ENCODE results near the gene KDM3A.

KDM3A gene

DNA sequence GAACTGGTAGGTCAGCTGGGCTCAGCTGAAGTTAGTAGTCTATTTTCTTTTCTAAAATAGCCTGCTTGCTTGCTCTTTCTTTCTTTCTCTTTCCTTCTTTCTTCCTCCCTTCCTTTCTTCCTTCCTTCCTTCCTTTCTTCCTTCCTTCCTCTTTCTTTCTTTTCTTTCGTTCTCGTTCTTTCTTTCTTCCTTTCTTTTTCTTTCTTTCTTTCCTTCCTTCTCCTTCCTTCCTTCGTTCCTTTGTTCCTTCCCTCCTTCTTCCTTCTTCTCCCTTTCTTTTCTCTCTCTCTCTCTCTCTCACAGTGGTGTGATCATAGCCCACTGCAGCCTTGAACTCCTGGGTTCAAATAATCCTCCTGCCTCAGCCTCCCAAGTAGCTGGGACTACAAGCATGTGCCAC, 29.2 kb upstream of the KDM3A start:
- Histone ChIP-seq H3K27me3 (ENCODE audit: control insufficient read depth in 1 of 2, insufficient read depth in 2 of 2, low read length in 2 of 2) (no peaks in the 10 kb centered on the region), H3K4me1 (ENCODE audit: control insufficient read depth in 1 of 2, insufficient read depth in 2 of 2, low read length in 2 of 2) (no peaks in the 10 kb centered on the region), H3K9me3 (ENCODE audit: control insufficient read depth in 1 of 2, low read length in 2 of 2) (no peaks in the 10 kb centered on the region), H3K9ac (ENCODE audit: low read depth in 1 of 2, low read length in 2 of 2) (no peak overlapping the region), H3K4me3 (ENCODE audit: low read depth in 1 of 2, low read length in 2 of 2) (no peak overlapping the region), H3K27ac (ENCODE audit: low read depth, low read length) (no peak overlapping the region), H3K36me3 (ENCODE audit: control insufficient read depth in 1 of 2, insufficient read depth in 2 of 2, low read length in 2 of 2) (no peaks in the 10 kb centered on the region)

DNA sequence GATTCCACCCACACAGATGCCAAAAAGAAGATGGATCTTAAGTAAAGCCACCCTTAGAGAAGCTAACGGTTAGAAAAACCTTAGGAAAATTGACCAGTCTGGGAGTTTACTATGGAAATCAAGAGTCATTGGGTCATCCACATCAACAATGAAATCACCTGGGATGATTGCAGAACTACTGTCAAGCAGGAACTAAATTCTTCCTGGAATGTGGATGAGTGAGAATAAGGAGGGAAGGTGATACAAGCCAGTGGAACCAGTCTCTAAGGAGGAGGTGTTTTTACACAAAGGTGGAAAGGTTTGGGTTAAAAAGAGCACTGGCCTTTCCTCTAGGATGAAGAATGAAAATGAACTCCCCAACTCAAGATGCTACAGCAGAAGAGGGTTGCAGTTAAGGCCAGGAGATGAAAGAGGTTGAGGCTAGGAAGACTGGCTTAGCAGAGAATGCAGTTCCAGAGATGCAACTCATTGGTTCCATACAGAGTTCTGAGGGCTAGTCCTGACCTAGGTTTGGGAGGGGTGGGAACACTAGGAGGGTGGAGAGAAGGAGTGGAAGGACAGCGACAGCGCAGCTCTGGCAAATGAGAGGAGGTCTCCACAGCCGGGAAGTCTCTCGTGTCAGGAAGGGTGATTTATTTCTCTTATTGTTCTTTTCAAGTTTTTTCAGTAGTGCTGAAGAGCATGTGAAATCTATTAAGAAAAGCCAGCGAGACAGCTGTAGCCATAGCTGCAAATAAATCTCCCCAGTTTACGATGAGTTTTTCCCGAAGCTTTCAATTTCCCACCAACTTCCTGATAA, 27.7 kb upstream of the KDM3A start:
- Histone ChIP-seq H3K36me3 (ENCODE audit: control insufficient read depth in 1 of 2, insufficient read depth in 2 of 2, low read length in 2 of 2) (no peaks in the 10 kb centered on the region), H3K9ac (ENCODE audit: low read depth in 1 of 2, low read length in 2 of 2) (no peak overlapping the region), H3K27me3 (ENCODE audit: control insufficient read depth in 1 of 2, insufficient read depth in 2 of 2, low read length in 2 of 2) (no peaks in the 10 kb centered on the region), H3K4me3 (ENCODE audit: low read depth in 1 of 2, low read length in 2 of 2) (no peak overlapping the region), H3K27ac (ENCODE audit: low read depth, low read length) (no peak overlapping the region), H3K4me1 (ENCODE audit: control insufficient read depth in 1 of 2, insufficient read depth in 2 of 2, low read length in 2 of 2) (no peaks in the 10 kb centered on the region), H3K9me3 (ENCODE audit: control insufficient read depth in 1 of 2, low read length in 2 of 2) (no peaks in the 10 kb centered on the region)

DNA sequence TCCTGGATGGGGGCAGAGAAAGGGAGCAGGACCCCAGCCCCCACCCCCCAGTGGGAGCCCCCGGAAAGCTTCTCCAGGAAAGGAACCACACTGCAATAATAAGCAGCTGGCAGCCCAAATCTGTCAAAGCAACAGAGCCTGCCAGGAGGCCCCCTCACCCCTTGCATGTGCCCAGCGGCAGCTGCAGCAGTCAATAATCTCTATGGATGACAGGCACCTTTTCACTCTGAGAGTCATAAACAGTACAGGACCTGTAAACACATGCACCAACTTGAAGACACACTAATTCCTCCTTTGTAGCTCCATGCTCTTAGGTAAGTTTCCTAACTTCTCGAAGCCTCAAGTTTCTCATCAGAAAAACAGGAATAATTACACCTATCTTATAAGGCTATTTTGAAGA, 26.2 kb upstream of the KDM3A start:
- Histone ChIP-seq H3K9ac (ENCODE audit: low read depth in 1 of 2, low read length in 2 of 2) (no peak overlapping the region), H3K9me3 (ENCODE audit: control insufficient read depth in 1 of 2, low read length in 2 of 2) (no peaks in the 10 kb centered on the region), H3K4me3 (ENCODE audit: low read depth in 1 of 2, low read length in 2 of 2) (no peak overlapping the region), H3K4me1 (ENCODE audit: control insufficient read depth in 1 of 2, insufficient read depth in 2 of 2, low read length in 2 of 2) (no peaks in the 10 kb centered on the region), H3K27me3 (ENCODE audit: control insufficient read depth in 1 of 2, insufficient read depth in 2 of 2, low read length in 2 of 2) (no peaks in the 10 kb centered on the region), H3K27ac (ENCODE audit: low read depth, low read length) (no peak overlapping the region), H3K36me3 (ENCODE audit: control insufficient read depth in 1 of 2, insufficient read depth in 2 of 2, low read length in 2 of 2) (no peaks in the 10 kb centered on the region)

DNA sequence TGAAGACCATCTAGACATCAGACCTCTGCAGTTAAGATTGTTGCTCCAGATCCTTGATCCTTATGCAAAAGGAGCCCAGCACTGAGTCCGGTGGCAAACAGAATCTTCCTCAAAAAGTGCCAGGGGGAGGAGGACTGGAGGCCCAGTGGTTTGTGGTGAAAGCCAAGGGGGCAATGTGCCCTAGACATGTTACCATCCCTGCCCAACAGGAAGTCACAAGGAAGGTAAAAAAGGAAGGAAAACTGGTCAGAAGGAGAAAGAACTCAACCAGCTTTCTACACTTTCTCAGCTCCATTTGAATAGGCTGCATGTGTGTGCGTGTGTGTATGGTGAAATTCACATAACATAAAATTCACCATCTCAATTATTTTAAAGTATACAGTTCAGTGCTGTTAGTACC, 25.0 kb upstream of the KDM3A start:
- Histone ChIP-seq H3K9me3 (ENCODE audit: control insufficient read depth in 1 of 2, low read length in 2 of 2) (no peaks in the 10 kb centered on the region), H3K27ac (ENCODE audit: low read depth, low read length) (no peak overlapping the region), H3K4me3 (ENCODE audit: low read depth in 1 of 2, low read length in 2 of 2) (no peak overlapping the region), H3K36me3 (ENCODE audit: control insufficient read depth in 1 of 2, insufficient read depth in 2 of 2, low read length in 2 of 2) (no peaks in the 10 kb centered on the region), H3K27me3 (ENCODE audit: control insufficient read depth in 1 of 2, insufficient read depth in 2 of 2, low read length in 2 of 2) (no peaks in the 10 kb centered on the region), H3K4me1 (ENCODE audit: control insufficient read depth in 1 of 2, insufficient read depth in 2 of 2, low read length in 2 of 2) (no peaks in the 10 kb centered on the region), H3K9ac (ENCODE audit: low read depth in 1 of 2, low read length in 2 of 2) (no peak overlapping the region)

DNA sequence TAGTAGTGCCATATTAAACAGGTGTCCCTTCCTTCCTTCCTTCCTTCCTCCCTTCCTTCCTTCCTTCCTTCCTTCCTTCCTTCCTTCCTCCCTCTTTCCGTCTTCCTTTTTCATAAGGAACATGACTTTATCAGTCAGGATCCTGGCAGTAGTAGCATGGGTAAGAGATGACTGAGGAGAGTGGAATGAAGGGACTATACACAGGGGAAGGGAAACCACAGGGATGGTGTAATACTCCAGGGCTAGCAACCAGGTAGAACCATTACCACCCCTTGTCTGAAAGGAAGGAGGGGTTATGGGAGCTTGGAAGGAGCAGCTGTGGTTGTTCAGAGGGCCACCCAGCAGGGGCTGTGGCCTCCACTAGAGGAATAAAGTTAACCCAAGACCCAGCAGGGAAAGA, 23.2 kb upstream of the KDM3A start:
- Histone ChIP-seq H3K9me3 (ENCODE audit: control insufficient read depth in 1 of 2, low read length in 2 of 2) (peaks cover 0 to 2% of the 10 kb centered on the region in 2 donors), H3K4me1 (ENCODE audit: control insufficient read depth in 1 of 2, insufficient read depth in 2 of 2, low read length in 2 of 2) (no peaks in the 10 kb centered on the region), H3K27me3 (ENCODE audit: control insufficient read depth in 1 of 2, insufficient read depth in 2 of 2, low read length in 2 of 2) (no peaks in the 10 kb centered on the region), H3K4me3 (ENCODE audit: low read depth in 1 of 2, low read length in 2 of 2) (no peak overlapping the region), H3K27ac (ENCODE audit: low read depth, low read length) (no peak overlapping the region), H3K36me3 (ENCODE audit: control insufficient read depth in 1 of 2, insufficient read depth in 2 of 2, low read length in 2 of 2) (no peaks in the 10 kb centered on the region), H3K9ac (ENCODE audit: low read depth in 1 of 2, low read length in 2 of 2) (no peak overlapping the region)

DNA sequence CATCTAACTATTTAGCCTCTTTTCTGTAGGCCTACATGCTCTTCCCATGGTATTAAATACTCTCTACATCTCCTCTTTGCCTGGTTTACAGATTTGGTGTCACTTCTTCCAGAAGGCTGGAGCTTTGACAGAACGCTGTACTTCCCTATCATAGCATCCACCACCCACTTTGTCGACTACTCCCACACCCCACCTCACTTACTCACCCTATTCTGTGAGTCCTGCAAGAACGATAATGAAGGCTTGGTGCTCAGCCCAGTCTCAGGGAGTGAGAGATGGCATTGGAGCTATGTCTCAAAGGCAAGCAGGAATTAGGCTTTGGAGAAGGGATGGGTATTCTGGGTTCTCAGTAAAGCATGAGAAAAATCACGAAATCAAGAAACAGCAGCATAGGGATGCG, 20.3 kb upstream of the KDM3A start:
- no peak overlapping the region for H3K4me3 ChIP-seq (ENCODE audit: low read depth in 1 of 2, low read length in 2 of 2)
- no peaks in the 10 kb centered on the region for H3K36me3 ChIP-seq (ENCODE audit: control insufficient read depth in 1 of 2, insufficient read depth in 2 of 2, low read length in 2 of 2)
- H3K9me3 ChIP-seq (ENCODE audit: control insufficient read depth in 1 of 2, low read length in 2 of 2) = peaks cover 0 to 4% of the 10 kb centered on the region in 2 donors
- H3K27ac ChIP-seq (ENCODE audit: low read depth, low read length) = no peak overlapping the region
- H3K4me1 ChIP-seq (ENCODE audit: control insufficient read depth in 1 of 2, insufficient read depth in 2 of 2, low read length in 2 of 2) = peaks cover 0 to 4% of the 10 kb centered on the region in 2 donors
- peaks cover 0 to 6% of the 10 kb centered on the region in 2 donors for H3K27me3 ChIP-seq (ENCODE audit: control insufficient read depth in 1 of 2, insufficient read depth in 2 of 2, low read length in 2 of 2)
- no peak overlapping the region for H3K9ac ChIP-seq (ENCODE audit: low read depth in 1 of 2, low read length in 2 of 2)

DNA sequence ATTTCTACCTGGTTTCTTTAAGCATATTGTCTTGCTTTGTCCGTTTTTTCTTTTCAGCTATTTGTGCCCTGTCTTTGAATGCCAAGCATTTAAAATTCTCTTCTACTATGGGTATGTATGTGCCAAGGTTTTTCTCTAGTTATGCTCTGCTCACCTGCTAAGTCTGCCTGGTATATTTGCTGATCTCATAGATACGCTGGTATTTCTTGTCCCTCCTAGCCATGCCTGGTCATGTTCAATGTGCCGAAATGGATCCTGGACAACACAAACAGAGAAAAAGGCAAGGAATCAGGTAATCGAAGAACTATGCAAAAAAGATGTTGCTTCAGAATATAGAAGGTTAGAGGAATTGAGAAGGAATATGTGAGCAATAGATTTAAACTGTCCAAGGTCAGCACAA, 14.9 kb upstream of the KDM3A start:
- Histone ChIP-seq H3K36me3 (ENCODE audit: control insufficient read depth in 1 of 2, insufficient read depth in 2 of 2, low read length in 2 of 2) (no peaks in the 10 kb centered on the region), H3K4me3 (ENCODE audit: low read depth in 1 of 2, low read length in 2 of 2) (no peak overlapping the region), H3K27me3 (ENCODE audit: control insufficient read depth in 1 of 2, insufficient read depth in 2 of 2, low read length in 2 of 2) (peaks cover 0 to 6% of the 10 kb centered on the region in 2 donors), H3K4me1 (ENCODE audit: control insufficient read depth in 1 of 2, insufficient read depth in 2 of 2, low read length in 2 of 2) (peaks cover 0 to 14% of the 10 kb centered on the region in 2 donors), H3K27ac (ENCODE audit: low read depth, low read length) (no peak overlapping the region), H3K9ac (ENCODE audit: low read depth in 1 of 2, low read length in 2 of 2) (no peak overlapping the region), H3K9me3 (ENCODE audit: control insufficient read depth in 1 of 2, low read length in 2 of 2) (peaks cover 0 to 4% of the 10 kb centered on the region in 2 donors)

DNA sequence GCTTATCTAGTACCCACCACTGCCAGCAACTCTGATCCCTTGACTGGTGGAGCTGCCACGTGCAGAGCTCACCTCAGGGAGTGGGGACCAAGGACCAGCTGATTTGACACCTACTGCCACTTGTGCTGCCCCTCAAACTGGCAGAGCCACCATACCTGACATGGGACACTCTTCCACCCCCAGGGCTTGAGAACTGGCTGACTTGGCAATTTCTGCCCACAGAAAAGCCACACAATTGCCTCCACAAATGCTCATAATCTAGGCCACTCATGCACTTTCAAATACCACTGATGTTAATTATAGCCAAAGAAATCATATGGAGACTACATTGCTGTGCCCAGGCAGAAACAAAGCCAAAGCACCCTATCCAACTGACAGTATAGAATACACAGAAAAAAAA, 11.8 kb upstream of the KDM3A start:
- Histone ChIP-seq H3K9me3 (ENCODE audit: control insufficient read depth in 1 of 2, low read length in 2 of 2) (no peaks in the 10 kb centered on the region), H3K4me1 (ENCODE audit: control insufficient read depth in 1 of 2, insufficient read depth in 2 of 2, low read length in 2 of 2) (peaks cover 0 to 14% of the 10 kb centered on the region in 2 donors), H3K27me3 (ENCODE audit: control insufficient read depth in 1 of 2, insufficient read depth in 2 of 2, low read length in 2 of 2) (no peaks in the 10 kb centered on the region), H3K9ac (ENCODE audit: low read depth in 1 of 2, low read length in 2 of 2) (no peak overlapping the region), H3K4me3 (ENCODE audit: low read depth in 1 of 2, low read length in 2 of 2) (no peak overlapping the region), H3K27ac (ENCODE audit: low read depth, low read length) (no peak overlapping the region), H3K36me3 (ENCODE audit: control insufficient read depth in 1 of 2, insufficient read depth in 2 of 2, low read length in 2 of 2) (no peaks in the 10 kb centered on the region)

DNA sequence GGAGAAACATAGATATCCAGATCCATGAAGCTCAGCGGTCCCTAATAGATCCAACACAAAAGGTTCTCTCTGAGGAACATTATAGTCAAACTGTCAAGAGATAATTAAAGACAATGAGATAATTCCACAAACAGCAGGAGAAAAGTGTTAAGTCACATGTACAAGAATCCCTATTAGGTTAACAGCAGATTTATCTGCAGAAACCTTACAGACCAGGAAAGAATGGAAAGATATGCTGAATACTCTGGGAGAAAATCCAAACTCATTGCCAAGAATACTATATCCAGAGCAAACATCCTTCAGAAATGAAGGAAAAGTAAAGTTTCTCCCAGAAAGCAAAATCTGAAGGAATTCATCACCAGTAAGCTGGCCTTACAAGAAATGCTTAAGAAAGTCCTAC, 10.8 kb upstream of the KDM3A start:
- Histone ChIP-seq H3K9ac (ENCODE audit: low read depth in 1 of 2, low read length in 2 of 2) (no peak overlapping the region), H3K27me3 (ENCODE audit: control insufficient read depth in 1 of 2, insufficient read depth in 2 of 2, low read length in 2 of 2) (no peaks in the 10 kb centered on the region), H3K36me3 (ENCODE audit: control insufficient read depth in 1 of 2, insufficient read depth in 2 of 2, low read length in 2 of 2) (no peaks in the 10 kb centered on the region)

DNA sequence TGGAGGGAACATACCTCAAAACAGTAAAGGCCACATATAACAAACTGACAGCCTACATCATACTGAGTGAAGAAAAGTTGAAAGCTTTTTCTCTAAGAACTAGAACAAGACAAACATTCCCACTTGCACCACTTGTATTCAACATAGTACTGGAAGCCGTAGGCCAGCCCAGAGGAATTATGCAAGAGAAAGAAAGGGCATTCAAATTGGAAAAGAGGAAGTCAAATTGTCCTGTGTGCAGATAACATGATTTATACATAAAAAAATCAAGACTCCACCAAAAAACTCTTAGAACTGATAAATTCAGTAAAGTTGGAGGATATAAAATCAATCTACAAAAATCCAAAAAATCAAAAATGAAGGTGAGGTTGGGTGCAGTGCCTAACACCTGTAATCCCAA, 8.0 kb upstream of the KDM3A start:
- Histone ChIP-seq H3K9ac (ENCODE audit: low read depth in 1 of 2, low read length in 2 of 2) (no peak overlapping the region), H3K27me3 (ENCODE audit: control insufficient read depth in 1 of 2, insufficient read depth in 2 of 2, low read length in 2 of 2) (no peaks in the 10 kb centered on the region), H3K4me1 (ENCODE audit: control insufficient read depth in 1 of 2, insufficient read depth in 2 of 2, low read length in 2 of 2) (no peaks in the 10 kb centered on the region)

More for the DNA sequence above, 10.8 kb upstream of the KDM3A start:
- peaks cover 0 to 14% of the 10 kb centered on the region in 2 donors for H3K4me1 ChIP-seq (ENCODE audit: control insufficient read depth in 1 of 2, insufficient read depth in 2 of 2, low read length in 2 of 2)
- no peaks in the 10 kb centered on the region for H3K9me3 ChIP-seq (ENCODE audit: control insufficient read depth in 1 of 2, low read length in 2 of 2)
- no peak overlapping the region for H3K4me3 ChIP-seq (ENCODE audit: low read depth in 1 of 2, low read length in 2 of 2)
- no peak overlapping the region for H3K27ac ChIP-seq (ENCODE audit: low read depth, low read length)

More for the DNA sequence above, 8.0 kb upstream of the KDM3A start:
- no peaks in the 10 kb centered on the region for H3K36me3 ChIP-seq (ENCODE audit: control insufficient read depth in 1 of 2, insufficient read depth in 2 of 2, low read length in 2 of 2)
- no peak overlapping the region for H3K27ac ChIP-seq (ENCODE audit: low read depth, low read length)
- H3K4me3 ChIP-seq (ENCODE audit: low read depth in 1 of 2, low read length in 2 of 2) = no peak overlapping the region
- peaks cover 0 to under 1% of the 10 kb centered on the region in 2 donors for H3K9me3 ChIP-seq (ENCODE audit: control insufficient read depth in 1 of 2, low read length in 2 of 2)
